IMR-90 (cell line): ENCODE measurements around the gene KRT7. TPM values are rescaled to one million over a fixed set of nuclear protein-coding genes. Genes with fewer than 3 reads are reported as not detected.
"Not testable (repeated sequence)": the region's sequence is repeated elsewhere in the genome, so short reads cannot be mapped to it uniquely, and the experiment has no call there.

Experiments used
- ATAC-seq: fragments of 200-7000 bp; cut with Tn5 transposase; 2 replicates; pipeline ENCODE4 v1.9.1; 2020; ENCODE audit warnings: low read depth, mild to moderate bottlenecking, moderate library complexity
- BruUV-seq: library from RNA; stranded (reverse); fragments of 400-500 nt; replicated peaks from 2 replicates; lab custom pipeline; 2021; lab: Mats Ljungman, UMichigan
- CTCF ChIA-PET: fragments of 300-600 bp; formaldehyde crosslinking; extraction: SDS; loops from one replicate; lab custom pipeline; 2021; ENCODE audit warnings: antibody characterized with exemption; lab: Yijun Ruan, JAX
- POLR2A ChIA-PET: fragments of 300-600 bp; sonication (Branson Sonifier 250); formaldehyde crosslinking; loops from one replicate; lab custom pipeline; 2022; ENCODE audit warnings: antibody characterized with exemption; ENCODE audit not compliant: unreplicated experiment; lab: Charles Lee
- DNase-seq: peaks from one replicate; pipeline ENCODE4 v3.0.0; 2013
- H2AFZ ChIP-seq: replicated peaks from 2 replicates; pipeline ENCODE3; 2013; ENCODE audit warnings: low read length, mild to moderate bottlenecking; ENCODE audit not compliant: poor library complexity
- H2AK5ac ChIP-seq: 2 replicates; pipeline ENCODE4 v1.6.1; 2013; ENCODE audit warnings: low read depth, low read length, inconsistent platforms
- H2AK9ac ChIP-seq: replicated peaks from 2 replicates; pipeline ENCODE3; 2013; ENCODE audit warnings: mild to moderate bottlenecking, low read depth, low read length, moderate library complexity; ENCODE audit not compliant: poor library complexity
- H2BK120ac ChIP-seq: 2 replicates; pipeline ENCODE4 v1.6.1; 2013; ENCODE audit warnings: low read depth, low read length, inconsistent platforms
- H2BK15ac ChIP-seq: 3 replicates; pipeline ENCODE4 v1.6.1; 2013; ENCODE audit warnings: low read depth, low read length, inconsistent platforms
- H2BK20ac ChIP-seq: 2 replicates; pipeline ENCODE4 v1.6.1; 2013; ENCODE audit warnings: low read depth, mild to moderate bottlenecking, inconsistent platforms, low read length, moderate library complexity
- H2BK5ac ChIP-seq: 2 replicates; pipeline ENCODE4 v1.6.1; 2013; ENCODE audit warnings: mild to moderate bottlenecking, low read depth, low read length, inconsistent platforms; ENCODE audit not compliant: poor library complexity, severe bottlenecking
- H3K14ac ChIP-seq: replicated peaks from 2 replicates; pipeline ENCODE4 v1.6.1; 2013; ENCODE audit warnings: low read depth, low read length, inconsistent platforms
- H3K18ac ChIP-seq: 2 replicates; pipeline ENCODE4 v1.6.1; 2013; ENCODE audit warnings: low read depth, low read length, control low read depth
- H3K23ac ChIP-seq: 2 replicates; pipeline ENCODE4 v1.6.1; 2013; ENCODE audit warnings: low read depth, low read length, inconsistent platforms
- H3K27ac ChIP-seq: 2 replicates; pipeline ENCODE4 v1.5.1; 2013; ENCODE audit warnings: mild to moderate bottlenecking, control low read depth, low read length; ENCODE audit not compliant: insufficient read depth
- H3K27me3 ChIP-seq: 2 replicates; pipeline ENCODE4 v1.6.1; 2013; ENCODE audit warnings: low read length; ENCODE audit not compliant: control insufficient read depth, insufficient read depth
- H3K36me3 ChIP-seq: 2 replicates; pipeline ENCODE4 v1.6.1; 2013; ENCODE audit warnings: low read length, mixed read lengths; ENCODE audit not compliant: control insufficient read depth, insufficient read depth
- H3K4ac ChIP-seq: 2 replicates; pipeline ENCODE4 v1.6.1; 2013; ENCODE audit warnings: low read depth, low read length, inconsistent platforms
- H3K4me1 ChIP-seq: 2 replicates; pipeline ENCODE4 v1.6.1; 2013; ENCODE audit warnings: low read length, mixed read lengths; ENCODE audit not compliant: control insufficient read depth, insufficient read depth
- H3K4me2 ChIP-seq: 2 replicates; pipeline ENCODE4 v1.6.1; 2013; ENCODE audit warnings: low read depth, mild to moderate bottlenecking, control low read depth, low read length, moderate library complexity
- H3K4me3 ChIP-seq: 2 replicates; pipeline ENCODE4 v1.5.1; 2013; ENCODE audit warnings: low read depth, mild to moderate bottlenecking, control low read depth, low read length, moderate library complexity; ENCODE audit not compliant: insufficient read depth
- H3K56ac ChIP-seq: 2 replicates; pipeline ENCODE4 v1.6.1; 2013; ENCODE audit warnings: low read length, inconsistent platforms; ENCODE audit not compliant: insufficient read depth; ENCODE audit errors: extremely low read depth
- H3K79me1 ChIP-seq, 2 experiments: 2 replicates each; pipeline ENCODE4 v1.6.1; 2013; ENCODE audit warnings: low read length in 2 of 2, inconsistent platforms in 1 of 2, low read depth in 1 of 2
- H3K9ac ChIP-seq: 2 replicates; pipeline ENCODE4 v1.6.1; 2013; ENCODE audit warnings: low read depth, low read length, control low read depth
- H3K9me1 ChIP-seq: 2 replicates; pipeline ENCODE4 v1.6.1; 2013; ENCODE audit warnings: low read length, inconsistent platforms; ENCODE audit not compliant: insufficient read depth
- H3K9me3 ChIP-seq: 2 replicates; pipeline ENCODE4 v1.6.1; 2013; ENCODE audit warnings: low read length; ENCODE audit not compliant: control insufficient read depth, insufficient read depth
- H4K20me1 ChIP-seq: 2 replicates; pipeline ENCODE4 v1.6.1; 2013; ENCODE audit warnings: low read length, inconsistent platforms; ENCODE audit not compliant: insufficient read depth
- H4K5ac ChIP-seq: 2 replicates; pipeline ENCODE4 v1.6.1; 2013; ENCODE audit warnings: mild to moderate bottlenecking, low read depth, low read length, control low read depth
- H4K8ac ChIP-seq, 2 experiments: 2 replicates each; pipeline ENCODE4 v1.6.1; 2013; ENCODE audit warnings: low read depth in 2 of 2, low read length in 2 of 2, control low read depth in 1 of 2, inconsistent platforms in 1 of 2
- H4K91ac ChIP-seq: 2 replicates; pipeline ENCODE4 v1.6.1; 2013; ENCODE audit warnings: low read depth, low read length, inconsistent platforms; ENCODE audit not compliant: insufficient read depth
- WGBS, 2 experiments: methylation state at CpG; one replicate each; pipeline versions ENCODE4 v1.1.5 to v1.1.7; 2013; ENCODE audit warnings: missing lambda C conversion rate in 2 of 2; ENCODE audit not compliant: insufficient read length in 1 of 2; ENCODE audit errors: extremely low coverage in 2 of 2; 5-methylcytosine and 5-hydroxymethylcytosine counted together
- dilution Hi-C: fragments of 300-500 bp; cut with HindIII; formaldehyde crosslinking; loops from one replicate; pipeline ENCODE4 v1.14.3; 2018; ENCODE audit warnings: low sequenced_read_pairs; ENCODE audit not compliant: unreplicated experiment
- in situ Hi-C: fragments of 300-500 bp; cut with MboI; formaldehyde crosslinking; loops from 3 replicates; pipeline ENCODE4 v1.14.3; 2019; ENCODE audit warnings: low sequenced_read_pairs, inconsistent platforms, mixed read lengths
- intact Hi-C: fragments of 100-400 bp; cut with micrococcal nuclease; formaldehyde crosslinking; loops from 2 replicates; pipeline ENCODE4 v1.10.0; 2022
- polyA plus RNA-seq, 3 experiments: library from polyadenylated mRNA; depleted of rRNA; stranded (reverse); fragments of >200 nt; gene quantifications; 2 replicates each; pipeline ENCODE4 v1.2.3, GENCODE V29; 2012; ENCODE audit warnings: low replicate concordance in 1 of 3
- total RNA-seq: library from RNA; depleted of rRNA; stranded (reverse); fragments of >200 nt; gene quantifications from 2 replicates; pipeline ENCODE4 v1.2.3, GENCODE V29; 2012

KRT7 gene
- total and polyA plus RNA-seq, 2 of the 4 experiments (the other 2 are of a cell fraction), result 0.54 to 1.7 TPM

DNA sequence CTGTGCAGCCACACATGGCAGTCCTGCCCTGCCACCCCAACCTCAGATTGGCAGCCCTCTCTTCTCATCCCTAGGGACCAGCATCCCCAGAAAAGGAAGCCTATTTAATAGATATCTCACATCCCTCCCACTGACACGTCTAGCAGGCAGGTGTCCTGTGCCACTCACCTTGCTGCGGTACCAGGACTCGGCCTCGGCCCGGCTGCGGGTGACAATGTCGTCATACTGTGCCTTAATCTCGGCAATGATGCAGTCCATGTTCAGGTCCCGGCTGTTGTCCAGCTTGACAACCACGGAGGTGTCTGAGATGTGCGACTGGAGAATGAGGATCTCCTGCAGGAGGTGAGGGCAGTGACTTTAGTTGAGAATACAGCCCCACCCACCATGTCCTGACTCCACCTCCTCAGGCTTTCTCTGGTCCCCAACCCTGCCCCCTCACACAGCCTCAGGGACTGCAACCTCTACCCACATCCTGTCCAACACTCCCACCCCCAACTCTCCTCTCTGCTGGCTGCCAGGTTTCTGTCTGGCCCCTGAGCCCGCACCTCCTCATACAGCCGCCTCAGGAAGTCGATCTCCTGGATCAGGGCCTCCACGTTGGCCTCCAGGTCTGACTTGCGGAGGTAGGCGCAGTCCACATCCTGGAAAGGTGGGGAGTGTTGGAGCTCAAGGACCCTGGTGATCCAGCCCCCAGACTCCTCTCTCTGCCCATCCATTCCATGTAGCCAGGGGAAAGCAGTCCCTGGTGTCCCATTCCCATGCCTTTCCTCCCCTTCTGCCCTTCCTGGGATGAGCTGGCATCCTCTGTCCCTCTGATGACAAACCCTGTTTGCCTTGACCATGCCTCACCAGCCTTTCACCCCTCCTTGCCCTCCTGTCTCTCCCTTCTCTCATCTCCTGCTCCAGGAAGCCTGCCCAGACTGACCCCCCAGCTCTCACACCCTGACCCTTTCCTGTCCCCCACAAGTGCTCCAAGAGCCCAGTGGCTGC, 55.1 kb downstream of the KRT7 start:
- H4K8ac ChIP-seq, H4K20me1 ChIP-seq, H2AK5ac ChIP-seq, H2BK20ac ChIP-seq, H3K9ac ChIP-seq, POLR2A ChIA-PET, H2BK120ac ChIP-seq, H3K27ac ChIP-seq, H3K4me2 ChIP-seq, BruUV-seq, in situ Hi-C loops, H4K91ac ChIP-seq, DNase-seq, H3K79me1 ChIP-seq, H3K9me1 ChIP-seq, CTCF ChIA-PET, H3K4me3 ChIP-seq, H3K4me1 ChIP-seq, H3K56ac ChIP-seq, H3K9me3 ChIP-seq, H3K23ac ChIP-seq, H2BK15ac ChIP-seq, H2BK5ac ChIP-seq, H2AK9ac ChIP-seq, H3K18ac ChIP-seq, ATAC-seq, H2AFZ ChIP-seq, dilution Hi-C loops, H3K4ac ChIP-seq, H3K14ac ChIP-seq, H4K5ac ChIP-seq, H3K36me3 ChIP-seq: not testable (repeated sequence)
- intact Hi-C loops, result loop anchor here (10.0 kb wide), 1 partner anchor 587 kb away; no protein-coding TSS in a partner anchor
- WGBS, 2 experiments, result no CpG with 5 or more reads among the region's 17 CpGs
- H3K27me3 ChIP-seq, result peaks cover 11% of the 10 kb centered on the region

DNA sequence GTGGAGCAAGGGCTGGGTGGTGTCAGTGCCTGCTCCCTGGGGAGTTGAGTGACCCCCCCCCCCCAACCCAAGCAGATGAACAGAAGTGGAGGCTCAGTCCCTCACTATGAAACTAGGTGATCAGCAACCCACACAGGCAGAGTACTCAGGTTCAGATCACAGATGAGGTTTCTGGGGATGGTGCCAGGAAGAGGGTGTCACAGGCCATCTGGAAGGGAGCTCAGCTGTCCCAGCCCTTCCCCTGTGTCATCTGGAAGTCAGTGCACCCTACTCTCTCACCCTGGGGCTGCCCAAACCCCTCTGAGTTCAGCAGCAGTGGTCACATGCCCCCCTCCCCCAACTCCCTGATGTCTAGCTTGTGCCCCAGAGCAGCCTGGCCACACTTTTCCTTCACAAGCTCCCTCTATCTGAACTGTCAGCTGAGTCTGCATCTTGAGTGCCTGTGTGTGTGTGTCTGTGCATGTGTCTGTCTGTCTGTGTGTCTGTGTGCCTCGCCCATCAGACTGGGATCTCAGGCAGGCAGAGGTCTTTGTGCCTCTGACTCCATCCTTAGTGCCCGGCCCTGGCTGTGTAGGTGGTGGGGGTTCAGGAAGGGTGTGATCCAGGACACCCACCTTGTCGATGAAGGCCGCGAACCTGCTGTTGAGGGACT, 57.6 kb downstream of the KRT7 start:
- H3K9me1 ChIP-seq, H2AFZ ChIP-seq, H4K5ac ChIP-seq, H3K18ac ChIP-seq, dilution Hi-C loops, BruUV-seq, H3K79me1 ChIP-seq, DNase-seq, H3K27ac ChIP-seq, H3K23ac ChIP-seq, H3K9ac ChIP-seq, ATAC-seq, H3K36me3 ChIP-seq, intact Hi-C loops, H3K4me3 ChIP-seq, H2AK5ac ChIP-seq, H4K91ac ChIP-seq, H4K20me1 ChIP-seq, H3K56ac ChIP-seq, H3K14ac ChIP-seq, CTCF ChIA-PET, H2BK20ac ChIP-seq, H2BK120ac ChIP-seq, H4K8ac ChIP-seq, POLR2A ChIA-PET, H3K4ac ChIP-seq, H3K4me1 ChIP-seq, in situ Hi-C loops, H2BK5ac ChIP-seq, H2BK15ac ChIP-seq, H2AK9ac ChIP-seq, H3K4me2 ChIP-seq, H3K9me3 ChIP-seq: not testable (repeated sequence)
- peaks cover 21% of the 10 kb centered on the region for H3K27me3 ChIP-seq
- WGBS, 2 experiments, result no CpG with 5 or more reads among the region's 5 CpGs
